Mucosa of descending colon (tissue), 3 donors: Measurements from ENCODE around the gene TM4SF18. TPM values are rescaled to one million over a fixed set of nuclear protein-coding genes. Genes with fewer than 3 reads are reported as not detected.

Source experiments
- ATAC-seq: fragments of 200-7000 bp; cut with Tn5 transposase; one replicate; pipeline ENCODE4 v1.9.1; 2020; ENCODE audit warnings: mild to moderate bottlenecking, moderate library complexity
- DNase-seq, 3 donors: peaks; one replicate each; pipeline ENCODE4 v3.0.0-alpha.2; 2020
- H3K36me3 ChIP-seq: fragments of 200-600 bp; one replicate; pipeline ENCODE4 v1.8.0; 2021; ENCODE audit warnings: low read depth, mild to moderate bottlenecking
- H3K4me1 ChIP-seq: fragments of 200-600 bp; one replicate; pipeline ENCODE4 v1.8.0; 2021; ENCODE audit warnings: low read depth, mild to moderate bottlenecking
- H3K4me3 ChIP-seq: fragments of 200-600 bp; one replicate; pipeline ENCODE4 v1.8.0; 2021; ENCODE audit warnings: mild to moderate bottlenecking
- H3K9me3 ChIP-seq: fragments of 200-600 bp; one replicate; pipeline ENCODE4 v1.8.0; 2021; ENCODE audit warnings: mild to moderate bottlenecking
- CTCF ChIP-seq: fragments of 200-600 bp; IDR thresholded peaks from one replicate; pipeline ENCODE4 v1.8.0; 2022; ENCODE audit warnings: antibody characterized with exemption, mild to moderate bottlenecking
- intact Hi-C, 2 donors: fragments of 100-400 bp; cut with DNase I in 1 of 2; cut with micrococcal nuclease in 1 of 2; formaldehyde crosslinking; loops; one replicate each; pipeline versions ENCODE4 v1.11.0 to v1.11.1; 2022; cut with DNase I, micrococcal nuclease
- total RNA-seq, 3 donors: library from RNA; stranded (reverse); fragmentation: NEBNext Ultra II Directional in 2 of 3; extraction: Animal tissue kit (Norgen Biotek cat#: 25700) in 2 of 3; gene quantifications; one replicate each; pipeline versions ENCODE4 v1.2.1 to v1.2.4, GENCODE V29; 2021 to 2023
- donor health status: DM: no; HTN: no; CAD: no; lungs with moderate emphysema.
- donor health status: DM: no; HTN: no; CAD: no.
- donor health status: DM: no; HTN: yes; CAD: no.

The TM4SF18 gene
- total RNA-seq, 3 donors from 2014 or later, result 1.9 to 2.4 (median 2.2) TPM

- no peak for TF ChIP-seq CTCF
- H3K9me3 ChIP-seq, result no peaks in the 10 kb centered on the region
- intact Hi-C loops, result no loop called here
- DNase-seq (no peak), ATAC-seq (peak; percentile 7)
- H3K4me3 ChIP-seq, result no peak overlapping the region
- H3K4me1 ChIP-seq, result peaks cover 31% of the 10 kb centered on the region
- no peaks in the 10 kb centered on the region for H3K36me3 ChIP-seq
These were observed 36.8 kb upstream of the TM4SF18 start for GRCh38 chr3:149369991-149370866.

GRCh38 chr3:149368674-149369497 lies 35.5 kb upstream of the TM4SF18 start:
- DNase-seq (no peak), ATAC-seq (peak; percentile 44)
- peaks cover 31% of the 10 kb centered on the region for H3K4me1 ChIP-seq
- no peak overlapping the region for H3K4me3 ChIP-seq
- no peak for TF ChIP-seq CTCF
- H3K9me3 ChIP-seq, result no peaks in the 10 kb centered on the region
- intact Hi-C loops, result no loop called here
- H3K36me3 ChIP-seq, result no peaks in the 10 kb centered on the region

- Histone ChIP-seq H3K4me1 (peaks cover 31% of the 10 kb centered on the region), H3K4me3 (no peak overlapping the region), H3K9me3 (no peaks in the 10 kb centered on the region), H3K36me3 (no peaks in the 10 kb centered on the region)
- intact Hi-C loops, result no loop called here
- ATAC-seq (no peak), DNase-seq (peak in 2 of 3 donors; percentile 46 to 51)
- no peak for TF ChIP-seq CTCF
These were observed 34.8 kb upstream of the TM4SF18 start for GRCh38 chr3:149368201-149368673.

DNA sequence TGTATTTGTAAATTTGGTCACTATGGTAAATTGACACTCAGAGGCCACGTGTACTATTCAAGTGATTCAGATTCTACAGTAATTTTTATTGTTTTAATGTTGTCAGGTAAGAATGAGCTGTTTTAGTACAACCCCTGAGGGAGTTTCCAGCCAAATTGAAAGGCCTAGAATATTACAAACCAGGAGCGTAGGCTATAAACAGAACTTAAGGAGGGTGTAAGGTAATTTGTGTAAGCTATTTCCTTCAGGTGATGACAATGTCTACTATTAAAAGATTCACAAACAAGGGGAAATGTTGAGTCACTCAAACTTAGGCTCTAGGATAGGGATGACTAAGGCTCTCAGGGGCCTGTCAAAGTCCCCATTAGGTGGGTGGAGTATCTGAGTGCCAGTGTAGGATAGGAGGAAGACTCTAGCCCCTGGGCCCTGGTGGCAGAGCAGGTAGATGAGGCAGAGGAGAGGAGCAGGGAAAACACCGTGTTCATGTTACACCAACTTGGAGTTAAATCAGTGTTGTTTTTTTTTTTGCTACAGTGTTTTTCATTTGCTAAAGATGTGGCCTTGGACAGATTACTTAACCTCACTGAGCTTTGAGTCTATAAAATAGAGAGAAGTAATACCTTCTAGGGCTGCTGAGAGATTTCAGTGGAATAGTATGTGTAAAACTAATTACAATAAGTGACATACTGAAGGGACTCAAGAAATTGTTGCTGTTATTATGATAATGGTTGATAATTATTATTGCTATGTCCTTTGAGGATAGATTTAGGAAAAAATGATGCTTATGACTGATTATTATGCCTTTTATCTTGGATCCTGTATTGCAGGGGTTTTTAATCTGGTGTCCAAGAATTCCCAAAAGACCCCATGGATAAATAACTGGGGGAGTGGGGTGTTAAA lies 33.8 kb upstream of the TM4SF18 start:
- Histone ChIP-seq H3K4me3 (no peak overlapping the region), H3K36me3 (no peaks in the 10 kb centered on the region), H3K9me3 (no peaks in the 10 kb centered on the region), H3K4me1 (peaks cover 28% of the 10 kb centered on the region)
- TF ChIP-seq CTCF, result no peak
- ATAC-seq (peak; percentile 85), DNase-seq (peak in 1 of 3 donors; percentile 57)
- intact Hi-C loops, result no loop called here

DNA sequence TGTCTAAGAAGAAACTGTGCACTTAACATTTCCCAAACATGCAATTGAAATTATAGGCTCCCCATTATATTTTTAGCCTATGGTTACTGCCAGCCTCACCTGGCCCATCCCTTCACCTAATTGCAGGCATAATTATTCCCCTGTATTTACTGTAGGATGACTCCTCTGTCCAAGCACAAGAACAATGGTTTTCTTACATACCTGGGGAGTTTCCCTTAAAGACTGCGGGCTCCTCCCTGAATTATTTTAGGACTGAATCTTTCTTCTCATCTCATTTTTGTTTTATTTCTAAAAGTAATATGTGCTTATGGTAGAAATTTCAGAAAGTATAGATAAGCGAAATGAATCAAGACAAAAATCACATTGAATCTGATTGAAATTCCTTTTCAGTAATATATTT lies 32.6 kb upstream of the TM4SF18 start:
- no peak for DNase-seq
- no peak overlapping the region for H3K4me3 ChIP-seq
- H3K4me1 ChIP-seq, result peaks cover 22% of the 10 kb centered on the region
- peak; percentile 51 for ATAC-seq
- H3K9me3 ChIP-seq, result no peaks in the 10 kb centered on the region
- intact Hi-C loops, result no loop called here
- H3K36me3 ChIP-seq, result no peaks in the 10 kb centered on the region
- TF ChIP-seq CTCF, result no peak
